Lower lobe of right lung (tissue), 2 donors: ENCODE results near the gene EYA2. TPM values are rescaled to one million over a fixed set of nuclear protein-coding genes. Genes with fewer than 3 reads are reported as not detected.

Experiments
- ATAC-seq, 2 donors: fragments of 200-7000 bp; cut with Tn5 transposase; one replicate each; pipeline ENCODE4 v1.9.1; 2020 to 2022; ENCODE audit warnings: mild to moderate bottlenecking in 2 of 2, moderate library complexity in 2 of 2
- DNase-seq: peaks from one replicate; pipeline ENCODE4 v3.0.0-alpha.2; 2020
- H3K27ac ChIP-seq: fragments of 200-600 bp; one replicate; pipeline ENCODE4 v1.8.0; 2022
- H3K27me3 ChIP-seq: fragments of 200-600 bp; one replicate; pipeline ENCODE4 v1.8.0; 2022; ENCODE audit warnings: low read depth
- H3K36me3 ChIP-seq: fragments of 200-600 bp; one replicate; pipeline ENCODE4 v1.8.0; 2022; ENCODE audit warnings: mild to moderate bottlenecking
- H3K4me1 ChIP-seq: fragments of 200-600 bp; one replicate; pipeline ENCODE4 v1.8.0; 2022
- H3K4me3 ChIP-seq: fragments of 200-600 bp; one replicate; pipeline ENCODE4 v1.8.0; 2022; ENCODE audit warnings: mild to moderate bottlenecking
- H3K9me3 ChIP-seq: fragments of 200-600 bp; one replicate; pipeline ENCODE4 v1.8.0; 2022
- CTCF ChIP-seq: fragments of 200-600 bp; IDR thresholded peaks from one replicate; pipeline ENCODE4 v1.8.0; 2022; ENCODE audit warnings: antibody characterized with exemption, mild to moderate bottlenecking
- intact Hi-C: fragments of 100-400 bp; cut with DNase I; formaldehyde crosslinking; loops from one replicate; pipeline ENCODE4 v1.11.0; 2022
- total RNA-seq: library from RNA; stranded (reverse); fragmentation: NEBNext Ultra II Directional; extraction: Animal tissue kit (Norgen Biotek cat#: 25700); gene quantifications from one replicate; pipeline ENCODE4 v1.2.1, GENCODE V29; 2021
- donor health status: DM: no; HTN: yes; CAD: no; lungs with severe emphysema.

The EYA2 gene
- total RNA-seq, 1 donor from 2014 or later = 3.5 TPM

DNA sequence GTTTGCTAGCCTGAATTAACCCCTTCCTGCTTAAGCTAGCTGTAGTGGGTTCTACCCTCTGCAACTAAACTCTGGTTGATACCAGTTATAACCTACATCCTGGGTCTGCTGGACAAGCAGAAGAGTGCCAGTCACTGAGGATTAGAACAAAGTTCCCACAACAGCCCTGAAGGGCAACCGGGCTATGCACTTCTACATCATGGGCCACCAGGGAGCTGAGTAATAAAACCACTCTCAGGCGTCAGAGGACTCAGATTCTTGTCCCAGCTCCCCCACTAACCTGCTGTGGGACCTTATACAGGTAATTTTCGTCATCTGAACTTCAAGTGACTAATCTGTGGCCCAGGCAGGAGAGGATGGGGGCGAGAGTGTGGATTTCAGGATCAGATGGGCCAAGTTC lies 56.8 kb downstream of the EYA2 start:
- Histone ChIP-seq H3K36me3 (no peaks in the 10 kb centered on the region), H3K9me3 (no peaks in the 10 kb centered on the region), H3K4me3 (no peak overlapping the region), H3K4me1 (no peaks in the 10 kb centered on the region), H3K27me3 (no peaks in the 10 kb centered on the region), H3K27ac (no peak overlapping the region)
- intact Hi-C loops = no loop called here
- ATAC-seq (no peak), DNase-seq (no peak)
- no peak for TF ChIP-seq CTCF

GRCh38 chr20:46951840-46952497 lies 57.3 kb downstream of the EYA2 start:
- ATAC-seq = no peak
- no peak for DNase-seq
- Histone ChIP-seq H3K4me1 (no peaks in the 10 kb centered on the region), H3K27me3 (no peaks in the 10 kb centered on the region), H3K36me3 (no peaks in the 10 kb centered on the region), H3K4me3 (no peak overlapping the region), H3K9me3 (no peaks in the 10 kb centered on the region), H3K27ac (no peak overlapping the region)
- TF ChIP-seq CTCF = no peak
- intact Hi-C loops = no loop called here

DNA sequence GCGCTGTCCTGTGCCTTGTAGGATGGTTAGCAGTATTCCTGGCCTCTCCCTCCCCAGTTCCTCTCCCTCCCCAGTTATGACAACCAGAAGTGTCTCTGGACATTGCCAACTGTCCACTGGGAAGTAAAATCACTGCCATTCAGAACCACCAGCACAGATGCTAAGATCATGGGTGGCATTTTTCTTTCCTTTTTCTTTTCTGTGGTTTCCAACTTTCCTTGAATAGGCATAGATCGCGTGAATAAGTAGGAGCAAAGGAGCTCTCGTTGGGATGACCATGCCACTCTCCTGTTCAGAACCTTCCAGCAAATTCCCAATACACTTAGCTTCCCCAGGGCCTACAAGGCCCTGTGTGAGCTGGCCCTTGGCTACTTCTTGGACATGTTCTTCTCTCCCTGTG lies 59.0 kb downstream of the EYA2 start:
- ATAC-seq = no peak
- Histone ChIP-seq H3K27me3 (no peaks in the 10 kb centered on the region), H3K27ac (no peak overlapping the region)

DNA sequence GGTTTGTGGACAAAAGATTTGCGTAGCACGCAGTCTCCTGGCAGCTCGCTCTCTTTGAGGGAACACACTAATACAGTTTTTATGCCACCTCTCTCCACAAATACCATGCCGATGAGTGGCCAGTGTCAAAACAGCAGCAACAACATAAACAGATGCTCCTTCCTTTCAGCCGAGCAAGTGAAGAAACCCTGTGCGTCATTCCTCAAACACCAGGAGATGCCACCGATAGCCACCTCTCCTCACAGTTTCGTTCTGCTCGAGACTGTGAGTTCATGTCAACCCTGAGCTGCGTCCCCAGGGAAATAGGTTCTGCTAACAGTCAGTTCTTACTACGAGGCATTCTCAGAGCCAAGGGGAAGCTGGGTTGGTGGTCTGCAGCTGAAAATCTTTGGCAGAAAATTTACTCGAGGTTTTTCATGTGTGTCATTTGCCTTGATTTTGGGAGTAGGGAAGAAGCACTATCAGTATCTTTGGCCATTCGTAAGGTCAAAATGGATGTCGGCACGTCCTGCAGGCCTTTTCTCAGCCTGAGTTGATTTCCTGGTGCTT lies 59.9 kb downstream of the EYA2 start:
- no peak for DNase-seq
- TF ChIP-seq CTCF = no peak
- no peaks in the 10 kb centered on the region for H3K9me3 ChIP-seq
- no peak overlapping the region for H3K27ac ChIP-seq
- no peak for ATAC-seq
- H3K36me3 ChIP-seq = no peaks in the 10 kb centered on the region
- no peaks in the 10 kb centered on the region for H3K4me1 ChIP-seq
- no peak overlapping the region for H3K4me3 ChIP-seq
- H3K27me3 ChIP-seq = no peaks in the 10 kb centered on the region
- intact Hi-C loops = no loop called here

More for the DNA sequence above, 59.0 kb downstream of the EYA2 start:
- no peak for DNase-seq
- Histone ChIP-seq H3K9me3 (no peaks in the 10 kb centered on the region), H3K4me3 (no peak overlapping the region), H3K36me3 (no peaks in the 10 kb centered on the region), H3K4me1 (no peaks in the 10 kb centered on the region)
- intact Hi-C loops = no loop called here
- TF ChIP-seq CTCF = no peak

DNA sequence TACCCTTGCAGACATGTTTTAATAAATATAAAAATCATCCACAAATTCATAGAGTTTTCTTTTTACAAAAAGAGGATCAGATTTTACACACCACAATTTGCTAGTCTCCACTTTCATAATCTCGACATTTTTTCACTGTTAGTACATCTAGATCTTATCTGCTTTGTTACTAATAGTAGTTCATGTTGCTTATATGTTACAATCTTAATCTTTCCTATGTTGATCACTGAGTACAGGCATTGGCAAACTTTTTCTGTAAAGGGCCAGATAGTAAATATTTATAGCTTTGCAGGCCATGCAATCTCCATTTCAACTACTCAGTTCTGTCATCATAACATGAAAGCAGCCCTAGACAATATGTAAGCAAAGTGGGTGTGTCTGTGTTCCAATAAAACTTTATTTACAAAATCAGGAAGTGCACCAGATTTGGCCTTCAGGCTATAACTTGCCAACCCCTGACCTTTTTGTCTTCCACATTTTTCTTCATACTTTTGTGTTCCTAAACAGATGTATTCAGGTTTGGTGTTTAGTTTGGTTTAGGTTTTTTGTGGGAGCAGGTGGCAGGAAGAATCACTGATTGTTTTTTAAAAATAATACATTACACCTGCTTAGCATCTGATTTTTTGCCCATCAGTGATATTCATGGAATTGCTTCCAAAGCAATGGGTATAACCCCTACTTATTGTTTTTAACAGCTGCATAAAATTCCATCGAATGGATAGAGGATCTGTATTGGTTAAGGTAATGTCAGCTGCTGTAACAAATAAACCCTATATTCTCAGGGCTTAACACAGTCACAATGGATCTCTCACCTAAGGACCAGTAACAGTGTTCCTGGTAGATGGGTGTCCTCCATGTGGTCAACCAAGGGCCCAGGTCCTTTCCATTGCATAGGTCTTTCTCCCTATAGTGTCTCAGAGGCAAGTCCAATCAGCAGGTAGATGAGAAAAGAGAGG lies 61.2 kb downstream of the EYA2 start:
- no peaks in the 10 kb centered on the region for H3K36me3 ChIP-seq
- TF ChIP-seq CTCF = no peak
- ATAC-seq (no peak), DNase-seq (no peak)
- H3K4me1 ChIP-seq = no peaks in the 10 kb centered on the region
- intact Hi-C loops = no loop called here
- H3K27me3 ChIP-seq = peaks cover 5% of the 10 kb centered on the region
- no peak overlapping the region for H3K27ac ChIP-seq
- H3K4me3 ChIP-seq = no peak overlapping the region
- no peaks in the 10 kb centered on the region for H3K9me3 ChIP-seq
